Measurements from ENCODE around the gene EPO.

Gene EPO

DNA sequence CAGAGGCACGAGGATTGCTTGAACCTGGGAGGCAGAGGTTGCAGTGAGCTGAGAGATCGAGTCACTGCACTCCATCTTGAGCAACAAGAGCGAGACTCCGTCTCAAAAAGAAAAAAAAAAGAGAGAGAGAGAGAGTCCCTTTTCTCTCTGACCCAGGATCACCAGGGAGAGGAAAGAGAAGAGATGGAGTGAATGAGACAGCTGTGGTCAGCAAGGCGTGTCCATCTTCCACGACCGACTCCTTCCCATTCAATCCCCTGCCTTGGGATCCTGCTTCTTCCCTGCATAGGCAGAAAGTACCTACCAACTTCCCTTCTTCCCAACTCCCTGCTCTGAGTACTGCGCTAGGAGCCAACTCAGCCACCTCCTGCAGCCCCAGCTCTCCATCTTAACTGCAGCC lies 7.9 kb downstream of the EPO start:
- Histone ChIP-seq H3K4me2 (ENCODE audit: low read length) (no peak overlapping the region), H3K27me3 (ENCODE audit: control insufficient read depth, low read length) (peaks cover 41% of the 10 kb centered on the region), H3K36me3 (ENCODE audit: control insufficient read depth, low read length) (no peaks in the 10 kb centered on the region), H3K9me2 (replicated peaks; ENCODE audit: control insufficient read depth, low read length) (no peaks in the 10 kb centered on the region), H4K20me1 (ENCODE audit: control insufficient read depth, insufficient read depth, low read depth, low read length) (no peaks in the 10 kb centered on the region), H3K4me3 (ENCODE audit: low read length) (no peak overlapping the region), H3K79me2 (ENCODE audit: control insufficient read depth, low read length) (no peaks in the 10 kb centered on the region), H3K27ac (ENCODE audit: low read depth, low read length) (no peak overlapping the region), H3F3A (ENCODE audit: control insufficient read depth, insufficient read depth) (no peaks in the 10 kb centered on the region), H3K4me1 (ENCODE audit: control insufficient read depth, low read length) (peaks cover 24% of the 10 kb centered on the region), H3K9me3 (ENCODE audit: control insufficient read depth, insufficient read depth, low read length) (no peaks in the 10 kb centered on the region)
- TF ChIP-seq, protein P1, sequence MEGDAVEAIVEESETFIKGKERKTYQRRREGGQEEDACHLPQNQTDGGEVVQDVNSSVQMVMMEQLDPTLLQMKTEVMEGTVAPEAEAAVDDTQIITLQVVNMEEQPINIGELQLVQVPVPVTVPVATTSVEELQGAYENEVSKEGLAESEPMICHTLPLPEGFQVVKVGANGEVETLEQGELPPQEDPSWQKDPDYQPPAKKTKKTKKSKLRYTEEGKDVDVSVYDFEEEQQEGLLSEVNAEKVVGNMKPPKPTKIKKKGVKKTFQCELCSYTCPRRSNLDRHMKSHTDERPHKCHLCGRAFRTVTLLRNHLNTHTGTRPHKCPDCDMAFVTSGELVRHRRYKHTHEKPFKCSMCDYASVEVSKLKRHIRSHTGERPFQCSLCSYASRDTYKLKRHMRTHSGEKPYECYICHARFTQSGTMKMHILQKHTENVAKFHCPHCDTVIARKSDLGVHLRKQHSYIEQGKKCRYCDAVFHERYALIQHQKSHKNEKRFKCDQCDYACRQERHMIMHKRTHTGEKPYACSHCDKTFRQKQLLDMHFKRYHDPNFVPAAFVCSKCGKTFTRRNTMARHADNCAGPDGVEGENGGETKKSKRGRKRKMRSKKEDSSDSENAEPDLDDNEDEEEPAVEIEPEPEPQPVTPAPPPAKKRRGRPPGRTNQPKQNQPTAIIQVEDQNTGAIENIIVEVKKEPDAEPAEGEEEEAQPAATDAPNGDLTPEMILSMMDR (IDR thresholded peaks at IDR 0.05; ENCODE audit: low read depth, low read length, poor library complexity, severe bottlenecking) = no peak
- no peak for TF ChIP-seq EZH2phosphoT487 (IDR thresholded peaks at IDR 0.05; ENCODE audit: borderline replicate concordance, low read length)

DNA sequence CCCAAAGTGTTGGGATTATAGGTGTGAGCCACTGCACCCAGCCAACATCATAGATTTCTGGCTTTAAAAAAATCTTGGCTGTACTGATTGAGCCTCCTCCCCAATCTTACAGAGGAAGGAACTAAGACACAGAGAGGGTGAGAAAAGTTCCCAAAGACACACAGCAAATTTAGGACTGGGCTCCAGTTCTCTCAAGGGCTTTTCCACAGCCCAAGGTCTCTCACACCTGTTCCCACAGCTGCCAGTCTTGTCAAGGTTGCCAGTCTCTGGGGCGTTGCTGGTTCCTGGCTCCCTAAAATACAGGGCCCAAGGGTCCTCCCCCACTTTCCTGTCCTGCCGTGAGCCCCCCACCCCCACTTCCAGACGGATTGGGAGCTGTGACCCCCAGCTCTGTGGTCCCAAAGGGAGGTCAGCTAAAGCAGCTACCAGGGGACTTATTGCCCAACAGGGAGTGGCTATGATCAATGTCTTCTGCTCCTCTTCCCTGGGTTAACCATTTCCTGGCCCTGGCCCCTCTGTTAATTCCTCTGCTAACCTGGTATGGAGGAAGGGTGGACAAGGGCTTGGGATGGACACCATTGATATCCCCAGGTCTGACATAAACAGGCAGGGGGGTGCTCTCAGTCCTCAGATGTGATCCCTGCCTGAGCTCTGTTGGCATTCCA lies 10.0 kb downstream of the EPO start:
- TF ChIP-seq, protein P1 (IDR thresholded peaks at IDR 0.05; ENCODE audit: low read depth, low read length, poor library complexity, severe bottlenecking) = no peak
- no peak for TF ChIP-seq EZH2phosphoT487 (IDR thresholded peaks at IDR 0.05; ENCODE audit: borderline replicate concordance, low read length)
- Histone ChIP-seq H3K27ac (ENCODE audit: low read depth, low read length) (no peak overlapping the region), H3K4me2 (ENCODE audit: low read length) (no peak overlapping the region), H4K20me1 (ENCODE audit: control insufficient read depth, insufficient read depth, low read depth, low read length) (no peaks in the 10 kb centered on the region), H3F3A (ENCODE audit: control insufficient read depth, insufficient read depth) (no peaks in the 10 kb centered on the region), H3K27me3 (ENCODE audit: control insufficient read depth, low read length) (peaks cover 27% of the 10 kb centered on the region), H3K4me3 (ENCODE audit: low read length) (no peak overlapping the region), H3K9me3 (ENCODE audit: control insufficient read depth, insufficient read depth, low read length) (no peaks in the 10 kb centered on the region), H3K4me1 (ENCODE audit: control insufficient read depth, low read length) (peaks cover 28% of the 10 kb centered on the region), H3K9me2 (replicated peaks; ENCODE audit: control insufficient read depth, low read length) (no peaks in the 10 kb centered on the region), H3K36me3 (ENCODE audit: control insufficient read depth, low read length) (no peaks in the 10 kb centered on the region), H3K79me2 (ENCODE audit: control insufficient read depth, low read length) (no peaks in the 10 kb centered on the region)

DNA sequence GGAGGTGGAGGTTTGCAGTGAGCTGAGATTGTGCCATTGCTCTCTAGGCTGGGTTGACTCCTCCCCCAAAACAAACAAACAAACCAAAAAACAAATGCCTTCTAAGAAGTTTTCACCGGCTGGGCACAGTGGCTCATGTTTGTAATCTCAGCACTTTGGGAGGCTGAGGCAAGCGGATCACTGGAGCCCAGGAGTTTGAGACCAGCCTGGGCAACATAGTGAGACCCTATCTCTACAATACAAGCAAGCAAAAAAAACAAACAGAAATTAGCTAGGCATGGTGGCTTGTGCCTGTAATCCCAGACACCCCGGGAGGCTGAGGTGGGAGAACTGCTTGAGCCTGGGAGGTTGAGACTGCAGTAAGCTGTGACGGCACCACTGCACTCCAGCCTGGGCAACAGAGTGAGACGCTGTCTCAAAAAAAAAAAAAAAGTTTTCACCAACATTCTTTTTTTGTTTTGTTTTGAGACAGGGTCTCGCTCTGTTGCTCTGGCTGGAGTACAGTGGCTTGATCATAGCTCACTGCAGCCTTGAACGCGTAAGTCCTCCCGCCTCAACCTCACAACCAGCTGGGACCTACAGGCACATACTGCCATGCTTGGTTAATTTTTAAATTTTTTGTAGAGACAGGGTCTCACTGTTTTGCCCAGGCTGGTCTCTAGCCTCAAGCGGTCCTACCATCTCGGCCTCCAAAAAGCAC lies 11.8 kb downstream of the EPO start:
- H3K4me2 ChIP-seq (ENCODE audit: low read length) = peak overlapping the region; percentile 21

More for the DNA sequence above, 11.8 kb downstream of the EPO start:
- Histone ChIP-seq H3K9me2 (replicated peaks; ENCODE audit: control insufficient read depth, low read length) (no peaks in the 10 kb centered on the region), H3K27me3 (ENCODE audit: control insufficient read depth, low read length) (peaks cover 16% of the 10 kb centered on the region), H3K36me3 (ENCODE audit: control insufficient read depth, low read length) (no peaks in the 10 kb centered on the region), H3K27ac (ENCODE audit: low read depth, low read length) (no peak overlapping the region), H3K4me1 (ENCODE audit: control insufficient read depth, low read length) (peaks cover 25% of the 10 kb centered on the region), H4K20me1 (ENCODE audit: control insufficient read depth, insufficient read depth, low read depth, low read length) (no peaks in the 10 kb centered on the region), H3F3A (ENCODE audit: control insufficient read depth, insufficient read depth) (no peaks in the 10 kb centered on the region), H3K4me3 (ENCODE audit: low read length) (peak overlapping the region; percentile 2; the same call in 1 of the 2 replicates), H3K9me3 (ENCODE audit: control insufficient read depth, insufficient read depth, low read length) (no peaks in the 10 kb centered on the region), H3K79me2 (ENCODE audit: control insufficient read depth, low read length) (no peaks in the 10 kb centered on the region)
- TF ChIP-seq EZH2phosphoT487 (IDR thresholded peaks at IDR 0.05; ENCODE audit: borderline replicate concordance, low read length) = no peak
- TF ChIP-seq, protein P1 (IDR thresholded peaks at IDR 0.05; ENCODE audit: low read depth, low read length, poor library complexity, severe bottlenecking) = no peak

Data from DOHH2 (cell line).